RPMI7951 (cell line): Measurements from ENCODE around the gene SPATS1. TPM values are rescaled to one million over a fixed set of nuclear protein-coding genes. Genes with fewer than 3 reads are reported as not detected.
A peak's percentile ranks its signal among the peaks of the same experiment; 100 is the strongest.

ENCODE experiments used
- DNase-seq: peaks from one replicate; pipeline ENCODE4 v3.0.0-alpha.2; 2012; ENCODE audit warnings: low read depth
- total RNA-seq: library from RNA; depleted of rRNA; stranded (reverse); fragments of >200 nt; shearing (Covaris generic); gene quantifications from 2 replicates; pipeline ENCODE4 v1.2.3, GENCODE V29; 2014; rRNA removed

Gene SPATS1
- total RNA-seq, 1 experiment from 2014 or later, result not detected

DNA sequence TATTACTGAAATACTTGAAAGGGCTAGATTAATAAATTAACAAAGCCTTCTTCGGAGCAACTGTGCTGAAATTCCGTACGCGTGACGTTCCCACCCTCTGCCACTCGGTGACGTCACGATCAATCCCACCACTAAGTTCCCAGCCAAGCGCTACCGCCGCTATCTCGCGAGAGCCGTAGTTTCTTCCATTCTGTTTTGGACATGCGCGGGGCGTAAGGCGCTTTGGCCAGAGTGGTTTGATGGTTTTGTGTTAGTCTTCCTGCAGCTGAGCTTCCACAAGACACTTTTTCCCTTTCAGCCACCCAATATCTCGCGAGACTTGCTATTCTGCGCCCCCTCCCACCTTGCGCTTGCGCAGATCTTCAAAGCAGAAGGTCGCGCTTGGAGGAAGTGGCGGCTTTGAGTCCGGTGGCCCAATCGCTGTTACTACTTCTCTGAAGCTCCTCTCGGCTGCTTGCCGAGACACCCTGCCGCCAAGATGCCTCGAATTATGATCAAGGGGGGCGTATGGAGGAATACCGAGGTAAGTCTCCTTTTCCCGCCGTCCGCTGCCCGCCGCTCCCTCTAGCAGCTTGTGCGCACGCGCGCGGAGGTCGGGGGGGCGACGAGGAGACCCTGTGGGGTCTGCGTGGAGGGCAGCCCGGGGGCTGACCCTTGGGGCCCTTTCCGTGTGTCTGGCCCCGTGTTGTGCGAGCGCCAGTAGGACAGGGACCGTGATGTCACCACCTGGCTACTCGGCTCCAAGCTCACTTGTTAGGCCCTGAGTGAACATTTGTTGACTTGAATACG is 45.1 kb downstream of the SPATS1 start, which contains the start of gene CDC5L:
CDC5L (plus strand) TSS at position 361 of the 789 bp plus-strand sequence; CDS start at position 479, 118 bp downstream.
- DNase-seq, result peak; percentile 99

DNA sequence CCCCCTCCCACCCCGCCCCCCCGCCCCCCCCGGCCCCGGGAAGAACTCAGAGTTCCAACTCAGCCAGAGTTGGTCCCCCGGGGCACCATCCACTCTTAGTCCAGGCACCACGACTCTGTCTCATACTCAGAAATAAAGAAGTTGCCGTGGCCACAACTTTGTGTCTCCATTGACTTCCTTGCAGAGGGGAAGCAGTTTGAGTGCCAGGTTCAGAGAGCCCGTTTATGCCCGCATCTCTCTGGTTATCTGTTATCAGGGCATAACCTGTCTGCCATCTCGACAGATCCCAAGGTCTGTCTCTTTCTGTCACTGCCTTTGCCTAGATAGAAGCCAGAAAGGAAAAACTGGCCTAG is 45.7 kb downstream of the SPATS1 start:
- no peak for DNase-seq

DNA sequence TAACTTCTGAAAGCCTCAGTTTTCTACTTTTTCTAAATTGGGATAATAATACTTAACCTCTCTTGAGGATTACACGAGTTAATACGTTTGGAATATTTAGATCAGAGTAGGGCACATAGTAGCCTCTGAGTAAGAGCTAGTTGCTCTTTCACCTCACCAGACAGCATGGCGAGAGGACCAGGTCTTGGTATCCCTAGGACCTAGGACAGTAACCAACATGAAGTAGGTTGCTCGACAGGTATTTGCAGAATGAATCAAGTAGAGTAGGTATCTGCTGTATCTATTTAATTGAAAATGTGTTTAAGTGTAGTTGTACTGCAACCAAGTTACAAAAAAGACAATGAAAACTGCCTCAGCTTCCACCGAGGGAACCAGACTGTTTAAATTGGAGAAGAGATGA is 46.4 kb downstream of the SPATS1 start:
- DNase-seq, result no peak

DNA sequence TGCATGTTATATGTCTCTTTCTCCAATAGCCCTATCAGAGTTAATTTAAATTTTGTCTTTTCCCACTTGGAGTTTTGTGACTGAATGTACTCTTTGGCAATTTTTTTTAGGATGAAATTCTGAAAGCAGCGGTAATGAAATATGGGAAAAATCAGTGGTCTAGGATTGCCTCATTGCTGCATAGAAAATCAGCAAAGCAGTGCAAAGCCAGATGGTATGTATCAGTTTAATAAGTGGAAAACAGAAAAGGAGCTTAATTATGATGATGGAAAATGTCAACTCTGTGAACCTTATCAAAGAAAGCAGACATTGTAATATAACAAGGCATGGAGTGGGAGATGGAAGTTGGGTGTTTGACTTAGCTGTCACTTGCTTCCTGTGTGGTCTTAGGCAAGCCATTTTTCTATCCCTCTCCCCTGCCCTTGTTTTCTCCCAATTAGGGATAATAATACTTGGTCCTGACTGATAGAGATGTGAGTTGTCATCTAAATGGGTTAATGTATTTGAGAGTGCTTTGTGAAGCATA is 47.8 kb downstream of the SPATS1 start:
- DNase-seq, result no peak

Other genes starting within 250 kb of the SPATS1 start
- gene MRPL14, start 215.2 kb upstream of the SPATS1 start, total RNA-seq, result 104 and 109 TPM in 2 replicates
- gene TMEM63B, start 215.1 kb upstream of the SPATS1 start, total RNA-seq, result 20.8 and 23.6 TPM in 2 replicates
- gene CAPN11, start 183.8 kb upstream of the SPATS1 start, total RNA-seq, result not detected in 2 replicates
- gene MYMX, start 125.7 kb upstream of the SPATS1 start, total RNA-seq, result not detected in 2 replicates
- gene SLC29A1, start 119.1 kb upstream of the SPATS1 start, total RNA-seq, result 22.1 and 22.2 TPM in 2 replicates
- gene HSP90AB1, start 95.5 kb upstream of the SPATS1 start, total RNA-seq, result 984 and 1,201 TPM in 2 replicates
- 86.2 and 101 TPM in 2 replicates for gene SLC35B2, start 85.1 kb upstream of the SPATS1 start, total RNA-seq
- 14.7 and 23.0 TPM in 2 replicates for gene NFKBIE, start 77.1 kb upstream of the SPATS1 start, total RNA-seq
- gene TMEM151B, start 72.2 kb upstream of the SPATS1 start, total RNA-seq, result 0.12 TPM in 1 of 2 replicates, not detected in the other
- gene AARS2, start 29.3 kb upstream of the SPATS1 start, total RNA-seq, result 7.1 and 11.5 TPM in 2 replicates
- 26.1 and 33.6 TPM in 2 replicates for gene CDC5L, start 45.1 kb downstream of the SPATS1 start, total RNA-seq